GM19043 (cell line): ENCODE measurements around the gene NTNG1.
"Not testable (repeated sequence)": the region's sequence is repeated elsewhere in the genome, so short reads cannot be mapped to it uniquely, and the experiment has no call there.

Experiments
- ATAC-seq: cut with Tn5 transposase; IDR thresholded peaks from one replicate; pipeline ENCODE4 v1.9.1; 2021; ENCODE audit warnings: low read depth; ENCODE audit not compliant: unreplicated experiment

NTNG1 gene

DNA sequence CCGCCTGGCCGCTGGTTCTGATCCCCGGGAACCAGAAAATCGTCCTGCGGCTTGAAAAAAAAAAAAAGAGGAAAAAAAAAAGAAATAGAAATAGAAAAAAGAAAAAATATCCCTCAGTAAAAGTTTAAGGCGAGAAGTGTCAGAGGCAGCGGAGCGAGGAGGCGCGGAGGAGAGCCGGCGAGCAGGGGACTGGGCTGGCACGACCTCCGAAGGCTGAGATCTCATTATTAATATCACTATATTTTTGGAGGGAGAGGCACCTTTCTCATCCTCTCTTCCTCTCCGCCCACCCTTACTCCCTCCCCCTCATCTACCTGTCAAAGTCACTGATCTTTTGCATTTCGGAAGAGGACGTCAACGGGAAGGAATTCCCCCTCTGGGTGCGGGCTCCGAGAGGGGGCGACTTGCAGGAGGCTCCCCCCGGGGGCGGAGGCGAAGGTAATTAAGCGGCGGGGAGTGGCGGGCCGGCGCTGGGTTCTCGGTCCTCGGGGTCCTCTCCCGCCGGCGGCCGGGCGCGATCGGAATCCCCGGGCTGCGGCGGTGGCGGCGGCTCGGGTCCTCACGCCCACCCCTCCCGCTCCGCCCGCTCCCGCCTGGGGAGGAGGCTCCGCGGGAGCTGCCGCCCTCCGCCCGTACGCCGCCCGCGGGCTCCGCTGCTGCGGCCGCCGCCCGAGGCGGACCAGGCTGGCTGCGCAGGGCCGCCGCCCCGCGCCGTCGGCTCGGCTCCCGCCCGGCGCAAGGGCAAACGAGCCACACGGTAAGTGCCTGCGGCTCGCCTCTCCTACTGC, at the start of gene NTNG1:
TSS of gene NTNG1 (plus strand) at position 337 of the 788 bp plus-strand sequence.
- no peak for ATAC-seq

DNA sequence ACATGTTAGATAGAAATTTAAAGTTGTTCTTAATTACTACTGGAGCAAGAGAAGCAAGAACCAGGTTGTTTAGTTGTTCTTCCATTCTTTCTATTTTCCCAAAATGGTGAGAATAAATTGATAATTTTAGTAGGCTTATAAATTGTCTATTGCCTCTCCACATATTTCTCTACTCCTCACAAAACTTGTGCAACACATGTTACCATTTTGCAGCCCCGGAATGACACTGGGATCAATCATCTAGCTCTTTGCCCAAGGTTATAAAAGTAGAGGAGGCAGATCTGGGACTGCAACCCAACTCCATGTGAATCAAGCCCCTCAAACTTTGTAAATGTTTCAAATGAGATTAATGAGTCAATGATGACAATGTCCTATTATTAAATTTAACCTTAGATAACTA, 49.4 kb upstream of the NTNG1 start:
- ATAC-seq = no peak

DNA sequence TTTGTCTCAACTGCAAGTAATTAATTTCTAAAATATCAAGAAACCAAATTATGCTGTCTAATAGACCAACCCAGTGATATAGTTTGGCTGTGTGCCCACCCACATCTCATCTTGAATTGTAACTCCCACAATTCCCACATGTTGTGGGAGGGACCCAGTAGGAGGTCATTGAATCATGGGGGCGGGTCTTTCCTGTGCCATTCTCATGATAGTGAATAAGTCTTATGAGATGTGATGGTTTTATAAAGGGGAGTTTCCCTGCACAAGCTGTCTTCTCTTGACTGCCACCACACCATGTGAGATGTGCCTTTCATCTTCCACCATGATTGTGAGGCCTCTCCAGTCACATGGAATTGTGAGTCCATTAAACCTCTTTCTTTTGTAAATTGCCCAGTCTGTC, 47.4 kb upstream of the NTNG1 start:
- not testable (repeated sequence) for ATAC-seq

DNA sequence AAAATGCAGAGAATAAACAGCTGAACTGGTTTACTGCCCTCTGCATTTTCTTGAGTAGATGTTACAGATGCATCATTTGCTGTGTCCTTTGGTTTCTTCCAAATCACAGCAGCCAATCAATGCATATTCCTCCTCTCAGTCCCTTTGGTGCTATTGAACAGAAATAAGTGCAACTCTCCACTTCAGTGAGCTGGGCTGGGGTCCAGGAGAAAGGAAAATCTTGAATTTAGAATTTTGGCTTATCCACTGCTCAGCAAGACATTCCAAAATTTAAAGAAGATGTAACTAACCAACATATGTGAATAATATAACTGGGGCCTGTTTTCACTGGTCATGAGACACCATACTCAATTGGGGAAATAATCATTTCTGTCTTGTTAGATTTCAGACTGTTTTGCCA, 45.2 kb upstream of the NTNG1 start:
- ATAC-seq = no peak

DNA sequence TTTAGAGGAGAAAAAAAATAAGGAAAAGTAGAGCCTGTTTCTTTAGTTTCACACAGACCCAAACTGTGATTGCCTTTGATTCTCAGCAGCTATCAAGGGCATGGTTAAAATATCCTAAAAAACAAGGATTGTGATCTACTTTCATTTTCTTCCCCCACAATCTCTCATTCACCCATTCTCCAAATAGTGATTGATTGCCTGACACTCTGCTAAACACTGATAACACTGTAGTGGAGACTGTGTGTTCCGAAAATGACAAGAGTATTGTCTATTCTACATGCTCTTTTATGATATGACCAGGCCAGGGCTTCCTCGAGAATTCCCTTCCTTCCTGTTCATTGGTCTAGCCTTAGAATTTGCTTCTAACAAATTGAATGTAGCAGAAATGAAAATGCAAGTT, 44.1 kb upstream of the NTNG1 start:
- ATAC-seq = no peak

DNA sequence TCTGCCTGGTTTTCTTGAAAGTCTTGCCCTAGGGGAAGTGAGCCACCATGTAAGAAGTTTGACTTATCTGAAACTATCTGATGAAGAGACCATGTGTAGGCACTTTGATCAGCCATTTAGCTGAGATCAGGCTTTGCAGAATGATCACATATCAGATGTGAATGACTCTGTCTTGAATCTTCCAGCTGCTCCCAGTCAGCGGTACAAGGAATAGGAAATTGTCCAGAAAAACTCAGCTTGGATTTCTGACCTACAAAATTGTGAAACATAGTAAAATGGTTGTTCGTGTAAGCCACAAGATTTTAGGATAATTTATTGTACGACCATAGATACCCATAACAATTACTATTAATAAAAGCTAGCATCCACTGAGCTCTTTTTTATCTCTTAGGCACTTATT, 41.9 kb upstream of the NTNG1 start:
- no peak for ATAC-seq

DNA sequence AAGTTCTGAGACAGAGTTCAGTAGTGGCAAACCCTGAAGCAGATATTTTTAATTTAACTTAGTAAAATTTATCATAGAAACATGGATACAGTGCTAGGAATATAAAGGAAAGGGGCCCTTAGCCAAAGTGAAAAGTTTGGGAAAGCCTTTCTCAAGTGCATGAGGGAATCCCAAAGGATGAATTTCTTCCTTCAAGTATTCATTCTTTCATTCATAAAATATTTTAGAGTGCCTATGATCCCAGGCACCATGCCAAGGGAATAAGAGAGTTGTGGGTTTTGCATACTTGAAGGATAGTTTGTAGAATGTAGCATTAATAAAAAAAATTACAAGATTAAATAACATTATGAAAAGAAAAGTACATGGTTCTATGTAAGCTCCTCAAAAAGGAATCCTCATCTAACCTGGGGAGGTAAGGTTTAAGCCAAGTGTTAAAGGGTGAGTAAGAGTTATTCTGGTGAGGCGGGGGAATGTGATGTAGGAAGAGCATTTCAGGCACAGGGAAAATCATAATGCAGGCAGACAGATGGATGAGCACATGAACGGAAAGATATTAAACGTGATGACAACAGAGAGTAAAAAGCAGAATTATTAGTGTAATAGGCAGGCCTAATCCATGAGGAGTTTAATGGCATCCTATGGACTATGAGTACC, 40.4 kb upstream of the NTNG1 start:
- no peak for ATAC-seq

DNA sequence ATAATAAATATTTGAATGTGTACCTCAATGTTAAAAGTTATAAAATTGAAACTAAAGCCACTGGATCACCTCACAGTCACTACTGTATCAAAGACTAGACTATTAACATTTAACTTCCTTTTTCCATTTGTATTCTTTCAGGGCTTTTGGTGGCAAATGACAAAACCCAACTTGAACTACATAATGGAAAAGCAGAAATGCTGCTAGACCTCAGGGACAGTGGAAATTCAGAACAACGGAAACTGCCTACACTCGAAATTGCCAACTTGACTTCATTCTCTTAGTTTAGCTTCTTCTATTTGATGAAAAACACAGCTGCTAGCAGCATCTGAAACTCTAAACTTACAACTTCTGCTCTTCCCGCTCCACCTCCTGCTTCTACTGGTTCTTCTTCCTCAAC, 34.9 kb upstream of the NTNG1 start:
- ATAC-seq = no peak

DNA sequence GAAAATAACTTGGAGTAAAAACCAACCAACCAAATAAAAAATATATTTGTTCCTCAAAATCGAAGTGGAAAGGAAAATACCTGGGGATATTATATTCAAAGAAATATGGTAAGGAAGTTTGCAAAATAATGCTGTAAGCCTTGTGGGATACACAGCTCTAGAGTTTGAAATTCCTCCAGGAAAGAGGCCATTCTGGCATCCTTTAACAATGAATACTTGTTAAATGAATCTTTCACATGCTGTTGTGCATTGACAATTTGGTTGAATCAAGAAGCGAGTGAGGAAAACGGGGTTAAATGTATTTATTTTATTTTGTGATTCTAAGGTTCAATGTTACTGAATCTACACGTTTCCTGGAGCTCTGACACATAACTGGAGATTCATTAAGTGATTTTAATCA, 30.5 kb upstream of the NTNG1 start:
- no peak for ATAC-seq

DNA sequence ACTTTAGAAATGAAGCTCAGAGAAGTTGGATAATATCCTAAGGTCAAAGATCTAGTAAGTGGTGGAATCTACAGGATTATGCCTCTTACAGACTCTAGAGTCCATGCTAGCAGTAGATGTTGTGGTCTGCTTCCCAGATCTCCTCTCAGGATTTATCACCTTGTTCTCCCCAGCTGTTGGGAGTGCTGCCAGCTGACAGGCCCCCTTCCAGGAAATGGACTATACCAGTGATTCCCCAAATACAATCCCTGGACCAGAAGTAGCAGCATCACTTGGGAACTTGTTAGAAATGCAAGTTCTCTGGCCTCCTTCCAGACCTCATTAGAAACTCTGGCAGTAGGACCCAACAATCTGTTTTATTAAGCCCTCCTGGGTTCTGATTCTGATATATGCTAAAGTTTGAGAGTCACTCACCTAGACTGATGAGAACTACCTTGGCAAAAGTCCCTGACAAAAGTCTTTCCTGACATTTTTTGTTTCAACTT, 24.5 kb upstream of the NTNG1 start:
- ATAC-seq = no peak

DNA sequence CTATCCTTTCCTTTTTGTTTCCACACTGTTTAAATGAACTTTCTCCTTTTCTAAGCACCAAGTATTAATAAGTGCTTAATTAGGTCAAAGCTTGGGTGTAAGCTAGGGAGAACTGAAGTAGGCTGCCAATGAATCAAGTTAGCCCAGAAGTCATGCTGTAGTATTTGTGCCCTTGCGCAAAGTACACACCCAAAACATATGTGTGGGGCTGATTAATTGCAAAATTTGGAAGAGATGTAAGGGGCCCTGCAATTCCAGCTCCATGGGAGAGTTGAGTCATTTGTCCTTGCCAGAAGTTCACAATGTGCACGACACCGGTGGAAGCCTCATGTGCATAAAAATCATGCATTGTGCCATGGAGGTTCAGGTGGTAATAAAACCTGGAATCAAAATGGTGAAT, 18.6 kb upstream of the NTNG1 start:
- ATAC-seq = no peak

DNA sequence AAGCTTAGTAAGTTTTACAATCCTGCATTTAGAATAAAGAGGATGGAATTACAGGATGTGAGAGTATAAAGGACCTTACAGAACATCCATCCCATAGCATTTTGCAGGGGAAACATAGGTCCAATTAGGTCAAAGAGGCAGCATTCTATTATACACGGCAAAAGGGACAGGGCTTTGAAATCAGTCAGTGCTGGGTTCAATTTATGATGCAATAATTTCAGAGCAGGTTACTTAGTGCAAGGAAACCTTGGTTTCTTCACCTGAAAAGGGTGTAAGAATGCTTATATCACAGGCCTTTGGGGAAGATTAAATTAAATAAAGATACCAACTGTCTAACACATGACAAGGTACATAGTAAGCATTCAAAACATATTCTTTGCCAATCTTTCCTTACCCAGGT, 17.1 kb upstream of the NTNG1 start:
- no peak for ATAC-seq

DNA sequence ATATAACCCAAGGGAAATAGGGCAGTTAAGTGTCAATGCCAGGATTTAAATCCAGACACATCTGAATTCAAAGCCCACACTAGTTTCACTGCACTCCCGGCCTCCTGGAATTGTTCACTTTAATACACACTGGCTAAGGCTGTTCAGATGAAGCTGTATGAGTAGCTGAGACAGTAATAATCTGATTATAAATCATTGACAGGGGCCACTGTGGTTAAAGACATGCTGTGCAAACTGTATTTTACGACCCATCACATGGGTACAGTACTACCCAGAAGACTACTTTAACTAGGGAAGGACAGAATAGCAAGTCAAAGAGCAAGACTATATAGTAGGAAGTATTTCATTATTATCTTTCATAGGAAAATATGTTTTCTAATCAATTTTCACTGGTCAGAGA, 16.1 kb upstream of the NTNG1 start:
- ATAC-seq = no peak

DNA sequence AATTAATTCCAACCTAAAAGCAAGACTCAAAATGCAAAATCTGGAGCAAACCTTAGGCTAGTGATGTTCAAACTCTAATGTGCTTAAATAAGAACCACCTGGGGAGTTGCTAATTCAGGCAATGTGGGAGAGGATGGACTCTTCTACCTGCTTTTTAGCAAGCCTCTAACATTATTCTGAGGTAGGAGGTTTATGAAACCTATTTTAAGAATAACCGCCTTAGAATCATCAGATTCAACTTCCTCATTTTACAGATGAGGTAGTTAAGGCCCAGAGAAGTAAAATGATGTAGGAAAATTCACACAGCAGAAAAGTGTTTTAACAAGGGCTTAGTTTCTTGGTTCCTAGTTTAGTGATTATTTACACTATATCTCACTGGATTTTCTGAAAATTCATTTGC, 8.6 kb upstream of the NTNG1 start:
- ATAC-seq = no peak

DNA sequence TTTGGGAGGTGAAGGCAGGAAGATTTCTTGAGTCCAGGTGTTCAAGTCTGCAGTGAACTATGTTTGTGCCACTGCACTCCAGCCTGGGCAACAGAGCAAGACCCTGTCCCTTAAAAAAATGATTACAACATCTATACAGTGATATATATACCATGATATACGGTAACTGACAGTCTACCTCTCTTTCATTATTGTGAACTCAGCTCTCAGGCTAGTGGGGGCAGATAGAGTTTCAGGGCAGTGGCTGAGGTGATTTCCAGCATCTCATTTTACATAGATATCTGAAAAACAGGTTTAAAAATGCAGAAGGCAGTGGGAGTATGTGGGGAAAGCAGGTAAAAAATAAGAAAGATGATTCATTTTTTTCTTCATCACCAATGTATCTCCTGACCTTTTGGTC, 8.1 kb upstream of the NTNG1 start:
- ATAC-seq = no peak

DNA sequence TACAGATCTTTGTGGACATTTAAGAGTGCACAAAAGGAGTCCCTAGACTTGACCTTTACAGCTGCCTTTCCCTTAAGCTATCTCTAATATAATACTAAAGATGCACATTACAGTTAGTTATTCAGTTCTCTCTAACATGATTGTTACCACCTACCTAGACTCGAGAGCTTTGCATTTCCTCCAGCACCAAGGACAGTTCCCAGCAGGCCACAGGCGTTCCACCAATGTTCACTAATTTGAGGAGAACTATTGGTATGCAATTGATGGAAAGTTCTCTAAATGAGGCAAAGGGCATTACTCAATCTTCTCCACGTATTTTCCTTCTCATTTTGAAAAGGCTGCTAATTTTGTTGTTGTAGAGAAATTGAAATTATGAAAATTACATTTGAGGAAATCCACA, 5.4 kb upstream of the NTNG1 start:
- ATAC-seq = no peak

DNA sequence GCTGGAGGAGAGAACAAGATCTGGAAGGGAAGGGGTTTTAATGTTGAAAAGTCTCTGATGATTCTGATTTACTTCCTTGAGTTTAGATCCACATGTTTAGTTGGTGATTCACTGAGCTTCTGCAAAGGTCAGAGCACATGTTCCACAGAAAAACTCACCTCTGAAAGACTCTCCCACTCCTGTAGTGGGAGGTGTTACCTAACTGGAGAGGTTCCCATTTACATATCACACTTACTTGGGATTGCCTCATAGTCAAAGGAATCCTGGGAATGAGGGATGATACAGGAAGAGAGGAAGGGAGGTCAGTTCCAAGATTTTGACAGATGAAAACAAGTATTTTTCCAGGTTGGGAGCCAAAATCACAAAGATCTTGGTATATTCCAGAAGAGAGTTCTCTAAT, 2.7 kb upstream of the NTNG1 start:
- no peak for ATAC-seq

DNA sequence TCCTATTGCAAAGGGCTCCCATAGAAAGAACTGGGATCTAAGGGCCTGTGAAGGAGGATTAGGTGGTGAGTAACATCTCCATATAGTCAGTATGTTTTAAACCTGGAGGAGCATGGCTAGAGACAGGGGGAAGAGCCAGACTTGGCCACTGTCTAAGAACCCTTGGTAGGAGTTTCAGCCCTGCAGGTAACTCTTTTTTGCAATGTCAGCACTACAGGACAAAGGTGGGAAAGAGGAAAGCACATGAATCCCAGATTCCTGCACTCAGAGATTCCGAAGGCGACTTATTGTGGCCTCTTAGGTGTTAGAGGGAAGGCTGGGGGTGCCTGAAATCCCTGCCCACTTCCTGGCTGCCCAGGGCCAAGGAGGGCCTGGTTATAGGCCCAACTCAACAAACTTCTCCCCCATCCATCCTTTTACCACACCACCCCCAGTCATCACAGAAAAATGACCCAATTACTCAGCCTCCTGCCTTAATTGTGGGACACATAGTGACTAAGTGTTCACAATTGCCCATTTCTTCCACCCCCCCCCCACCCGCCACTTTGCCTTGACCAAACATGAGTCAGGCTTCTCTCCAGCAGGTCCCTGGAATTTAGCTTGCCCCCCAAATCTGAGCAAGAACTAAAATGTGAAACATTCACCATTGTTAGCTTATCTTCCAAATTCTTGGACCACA, 1.9 kb upstream of the NTNG1 start:
- ATAC-seq = no peak

DNA sequence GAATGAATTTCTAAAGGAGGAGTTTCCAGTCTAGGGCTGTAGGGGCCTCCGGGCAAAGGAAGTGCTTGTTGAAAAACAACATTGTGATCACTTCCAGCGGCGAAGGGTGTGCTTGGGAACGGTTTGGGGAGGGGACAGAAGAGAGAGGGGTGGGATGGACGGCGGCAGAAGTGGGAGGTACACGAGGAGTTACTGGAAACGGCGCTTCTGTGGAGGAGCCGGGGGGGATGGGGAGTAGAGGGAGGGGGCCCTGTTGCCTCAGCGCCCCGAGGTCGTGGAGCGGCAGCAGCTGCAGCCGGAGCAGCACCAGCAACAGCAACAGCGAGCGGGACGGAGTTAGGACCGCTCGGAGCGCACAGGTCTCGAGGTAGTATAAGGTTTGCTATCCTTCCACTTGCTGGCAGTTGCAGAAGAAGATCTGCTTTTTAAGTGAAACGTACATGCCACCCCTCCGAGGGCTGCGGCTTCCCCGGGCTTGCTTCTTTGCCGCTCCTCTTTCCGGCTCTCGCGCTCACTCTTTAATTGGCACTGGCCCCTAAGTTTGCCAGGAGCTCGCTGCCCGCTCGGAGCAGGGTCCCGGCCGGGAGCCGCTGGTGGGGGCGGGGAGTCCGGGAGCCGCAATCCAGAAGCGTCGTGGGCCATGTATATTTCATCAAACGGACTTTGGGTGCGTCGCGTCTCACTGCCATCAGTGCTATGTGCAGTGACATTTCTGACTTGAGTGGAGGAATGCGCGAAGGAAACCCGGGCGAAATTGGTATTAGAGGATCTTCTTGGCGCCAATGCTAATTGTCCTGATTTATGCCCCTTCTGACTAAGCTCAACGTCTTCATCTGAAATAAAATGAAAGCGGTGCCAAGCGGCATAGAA, 771 bp upstream of the NTNG1 start:
- no peak for ATAC-seq

DNA sequence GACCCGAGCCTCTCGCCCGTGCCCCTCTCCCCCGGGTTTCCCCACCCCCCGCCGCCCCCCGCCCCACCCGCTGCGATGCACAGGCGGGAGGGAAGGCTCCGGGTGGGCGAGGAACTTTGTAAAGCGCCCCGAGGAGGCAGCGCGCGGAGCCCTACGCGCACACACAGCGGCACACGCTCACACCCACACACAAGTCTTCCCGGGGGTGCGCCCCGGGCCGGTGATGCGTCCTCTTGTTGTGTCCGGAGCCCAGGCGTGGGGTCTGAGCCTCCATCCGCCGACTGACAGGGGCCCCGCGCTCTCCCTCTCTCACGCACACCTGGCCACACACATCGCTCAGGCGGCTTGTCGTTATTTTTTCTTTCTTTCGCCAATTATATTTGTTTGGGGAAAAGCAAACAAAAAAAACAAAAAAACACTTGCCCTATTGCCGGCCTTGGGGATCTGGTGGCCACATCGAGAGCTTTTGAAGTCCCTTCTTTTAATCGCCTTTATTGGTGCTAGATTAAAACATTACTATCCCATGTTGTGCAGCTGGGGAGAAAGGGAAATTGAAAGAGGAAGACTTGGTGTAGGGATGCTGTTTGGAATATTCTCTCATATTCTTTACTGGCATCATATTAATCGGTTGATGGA, 770 bp downstream of the NTNG1 start:
- ATAC-seq = no peak
